ENCODE results near the gene RNF121.

Gene RNF121

DNA sequence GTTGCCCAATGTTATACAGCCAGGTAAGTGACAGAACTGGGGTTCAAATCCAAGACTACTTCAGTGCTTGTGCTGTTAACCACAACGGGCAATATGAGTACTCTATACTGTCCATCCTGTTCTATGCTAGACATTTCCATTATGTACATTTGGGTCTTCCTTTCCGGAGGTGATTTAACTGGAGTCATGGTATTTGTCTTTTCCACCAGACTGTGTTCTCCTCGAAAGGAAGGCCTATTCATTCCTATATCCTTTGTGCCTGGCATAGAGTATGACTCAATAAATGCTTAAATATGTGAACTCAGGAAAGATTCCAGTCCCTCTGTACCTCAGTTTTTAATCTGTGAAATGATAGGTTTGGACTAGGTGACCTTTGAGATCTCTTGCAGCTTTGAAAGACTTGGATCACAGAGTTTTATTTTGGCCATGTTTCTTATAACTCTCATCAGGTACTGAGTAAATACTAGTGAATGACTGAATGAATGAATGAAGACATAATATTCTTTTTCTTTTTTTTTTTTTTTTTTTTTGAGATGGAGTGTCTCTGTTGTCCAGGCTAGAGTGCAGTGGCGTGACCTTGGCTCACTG is 6.6 kb downstream of the RNF121 start:
- DNase-seq = no peak

DNA sequence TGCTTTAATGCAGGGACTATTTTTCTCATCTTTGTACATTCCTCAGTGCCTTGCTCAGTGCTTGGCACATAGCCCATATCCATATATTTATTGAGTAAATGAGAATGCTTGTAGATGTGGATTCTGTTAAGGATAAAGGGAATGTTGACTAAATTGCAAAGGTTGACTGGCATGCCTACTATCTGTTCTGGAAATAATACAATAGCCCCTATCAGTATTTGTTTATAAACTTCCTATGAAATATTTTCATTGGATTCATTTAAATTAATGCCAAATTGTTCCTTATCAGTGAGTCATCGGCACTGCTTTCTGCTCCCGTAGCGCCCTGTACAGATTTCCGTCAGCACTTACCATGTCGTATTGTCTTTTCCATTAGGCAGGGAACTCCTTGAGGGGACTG is 8.0 kb downstream of the RNF121 start:
- no peak for DNase-seq

DNA sequence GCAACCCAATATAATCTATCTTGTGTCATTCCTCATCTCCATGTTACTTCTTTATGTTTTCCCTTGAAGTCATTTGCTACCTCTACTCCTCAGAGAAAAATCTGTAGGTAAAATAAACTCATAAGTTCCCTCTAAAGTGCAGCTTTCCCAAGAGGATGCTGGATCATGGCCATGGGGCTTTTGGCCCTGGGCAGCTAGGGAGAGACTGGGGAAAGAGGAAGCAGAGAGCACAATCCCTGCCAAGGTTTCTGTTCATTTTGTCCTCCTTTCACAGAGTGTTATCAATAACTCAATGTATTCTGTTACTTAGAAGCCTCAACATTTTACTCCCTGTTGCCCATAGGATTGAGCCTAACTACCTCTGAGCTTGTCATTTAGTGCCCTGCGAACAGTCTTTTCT is 9.0 kb downstream of the RNF121 start:
- DNase-seq = no peak

DNA sequence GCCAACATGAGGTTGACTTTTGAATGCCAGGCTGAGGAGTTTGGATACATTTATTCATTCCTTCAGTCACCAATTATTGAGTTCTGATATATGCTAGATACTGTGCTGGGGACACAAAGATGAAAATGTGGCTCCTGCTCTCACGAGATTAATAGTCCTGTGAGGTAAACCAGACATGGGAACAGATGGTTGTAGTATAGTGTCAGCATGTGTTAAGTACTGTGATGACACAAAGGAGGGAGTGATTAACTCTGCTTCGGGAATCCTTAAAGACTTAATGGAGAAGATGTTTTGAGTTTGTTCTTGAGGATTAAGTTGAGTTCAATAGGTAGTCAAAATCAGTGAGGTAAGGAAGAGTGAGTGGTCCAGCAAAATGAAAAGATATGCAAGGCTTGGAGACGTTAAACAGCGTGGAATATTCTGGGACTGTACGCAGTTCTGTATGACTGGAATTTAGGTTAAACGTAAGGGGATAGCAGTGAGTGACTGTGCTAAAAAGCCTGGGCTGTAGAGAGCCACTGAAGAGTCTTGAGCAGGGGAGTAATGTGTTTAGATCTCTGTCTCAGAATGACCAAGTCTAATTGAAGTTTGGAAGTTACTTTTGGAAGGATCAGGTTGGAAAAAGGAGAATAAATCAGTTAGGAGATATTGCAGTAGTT is 11.8 kb downstream of the RNF121 start:
- DNase-seq = no peak

DNA sequence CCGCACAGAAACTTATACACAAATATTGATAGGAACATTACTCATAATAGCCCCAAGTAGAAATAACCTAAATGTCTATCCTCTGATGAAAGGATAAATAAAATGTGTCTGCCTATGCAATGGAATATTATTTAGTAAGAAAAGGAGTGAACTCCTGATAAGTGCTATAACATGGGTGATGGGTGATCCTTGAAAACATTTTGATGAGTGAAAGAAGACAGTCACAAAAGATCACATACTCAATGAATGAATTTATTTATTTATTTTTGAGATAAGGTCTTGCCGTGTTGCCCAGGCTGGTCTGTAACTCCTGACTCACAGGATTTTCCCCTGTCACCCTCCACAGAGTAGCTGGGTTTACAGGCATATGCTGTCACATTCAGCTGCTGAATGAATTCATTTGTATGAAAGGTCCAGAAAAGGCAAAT is 17.3 kb downstream of the RNF121 start:
- DNase-seq = no peak

DNA sequence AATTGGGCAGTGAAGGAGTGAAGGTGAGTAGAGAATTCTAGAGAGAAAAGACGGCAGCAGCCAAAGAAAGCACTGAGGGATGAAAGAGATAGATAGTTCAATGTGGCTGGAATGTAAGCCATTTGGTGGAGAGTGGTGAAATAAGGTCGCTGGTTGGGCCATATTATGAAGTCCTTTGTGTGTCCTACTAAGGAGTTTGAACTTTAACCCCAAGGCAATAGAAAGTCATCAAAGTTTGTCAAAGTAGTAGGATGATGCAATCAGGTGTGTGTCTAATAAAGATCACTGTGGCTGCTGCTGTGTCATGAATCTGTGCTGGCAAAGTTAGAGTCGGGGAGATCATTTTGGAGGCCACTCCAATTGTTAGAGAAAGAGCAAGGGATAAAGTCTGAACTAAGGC is 18.7 kb downstream of the RNF121 start:
- no peak for DNase-seq

DNA sequence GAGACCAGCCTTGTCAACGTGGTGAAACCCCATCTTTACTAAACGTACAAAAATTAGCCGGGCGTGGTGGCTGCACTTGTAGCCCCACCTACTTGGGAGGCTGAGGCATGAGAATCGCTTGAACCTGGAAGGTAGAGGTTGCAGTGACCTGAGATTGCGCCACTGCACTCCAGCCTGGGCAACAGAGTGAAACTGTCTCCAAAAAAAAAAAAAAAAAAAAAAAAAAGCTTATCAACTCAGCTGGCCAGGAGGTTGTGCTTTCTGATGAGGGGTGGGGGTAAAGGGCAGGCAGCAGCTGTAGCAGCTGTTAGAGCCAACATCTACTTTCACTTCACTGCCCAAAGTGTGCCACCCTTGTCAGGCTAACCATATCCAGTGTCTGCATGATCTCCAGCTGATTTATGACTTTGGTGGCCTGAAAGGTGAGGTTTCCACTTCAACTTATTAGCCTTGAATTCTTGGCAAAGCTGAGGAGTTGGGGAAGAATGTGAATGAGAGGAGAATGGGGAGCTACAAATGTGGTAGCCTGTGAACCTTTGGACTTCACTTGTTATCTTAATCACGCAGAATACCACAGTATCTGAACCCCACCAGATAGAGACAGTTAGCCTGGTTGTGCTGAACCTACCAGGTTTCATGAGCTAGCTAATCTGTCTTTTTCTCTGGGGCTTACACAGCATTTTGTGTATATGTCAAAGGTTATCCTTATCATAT is 19.6 kb downstream of the RNF121 start:
- no peak for DNase-seq

DNA sequence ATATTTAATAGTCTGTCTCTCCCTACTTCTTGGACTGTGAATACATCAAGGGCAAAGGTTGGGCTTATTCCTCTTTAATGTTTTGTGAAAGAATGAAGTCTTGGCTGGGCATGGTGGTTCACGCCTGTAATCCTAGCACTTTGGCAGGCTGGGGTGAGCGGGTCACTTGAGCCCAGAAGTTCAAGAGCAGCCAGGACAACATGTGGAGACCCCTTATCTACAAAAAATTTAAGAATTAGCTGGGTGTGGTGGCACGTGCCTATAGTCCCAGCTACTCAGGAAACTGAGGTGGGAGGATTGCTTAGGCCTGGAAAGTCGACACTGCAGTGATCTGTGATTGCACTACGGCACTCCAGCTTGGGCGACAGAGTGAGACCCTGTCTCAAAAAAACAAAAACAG is 20.2 kb downstream of the RNF121 start:
- no peak for DNase-seq

DNA sequence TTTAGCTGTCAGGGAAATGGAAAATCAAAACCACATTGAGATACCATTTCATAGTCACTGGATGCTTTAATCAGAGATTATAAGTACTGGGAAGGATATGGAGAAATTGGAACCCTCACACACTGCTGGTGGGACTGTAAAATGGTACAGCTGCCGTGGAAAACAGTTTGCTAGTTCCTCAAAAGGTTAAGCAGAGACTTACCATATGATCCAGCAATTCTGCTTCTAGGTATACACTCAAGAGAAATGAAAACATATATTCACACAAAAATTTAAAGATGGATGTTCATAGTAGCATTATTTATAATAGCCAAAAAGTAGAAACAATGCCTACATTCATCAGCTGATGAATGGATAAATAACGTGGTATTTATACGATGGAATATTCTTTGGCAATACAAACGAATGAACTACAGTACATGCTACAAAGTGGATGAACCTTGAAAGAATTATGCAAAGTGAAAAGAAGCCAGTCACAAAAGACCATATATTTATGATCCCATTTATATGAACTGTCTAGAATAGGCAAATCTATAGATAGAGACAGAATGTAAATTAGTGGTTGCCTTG is 23.0 kb downstream of the RNF121 start:
- DNase-seq = peak; percentile 63

DNA sequence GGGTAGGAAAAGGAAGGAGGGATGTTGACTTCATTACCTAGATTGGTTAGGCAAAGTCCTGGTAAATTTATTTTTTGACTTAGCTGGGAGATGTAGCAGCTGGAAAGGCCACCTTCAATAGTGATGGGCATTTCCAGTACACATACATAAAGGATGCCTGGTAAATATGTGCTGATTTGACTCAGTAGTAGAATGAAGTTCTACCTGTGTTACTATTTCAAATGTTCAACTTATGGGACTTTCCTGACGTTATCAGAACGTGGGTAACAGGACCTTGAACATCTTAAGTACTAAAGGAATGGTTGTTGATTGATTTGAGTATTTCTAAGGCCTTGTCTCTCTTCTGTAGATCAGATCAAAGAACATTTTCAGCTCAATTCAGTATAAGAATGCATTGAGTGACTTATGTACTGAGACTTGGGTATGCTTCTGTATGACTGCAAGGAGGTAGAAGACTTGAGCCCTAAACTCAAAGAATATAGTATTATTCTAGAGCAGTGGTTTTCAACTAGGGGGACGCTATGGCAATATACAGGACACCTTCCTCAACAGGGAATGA is 27.1 kb downstream of the RNF121 start:
- DNase-seq = no peak

DNA sequence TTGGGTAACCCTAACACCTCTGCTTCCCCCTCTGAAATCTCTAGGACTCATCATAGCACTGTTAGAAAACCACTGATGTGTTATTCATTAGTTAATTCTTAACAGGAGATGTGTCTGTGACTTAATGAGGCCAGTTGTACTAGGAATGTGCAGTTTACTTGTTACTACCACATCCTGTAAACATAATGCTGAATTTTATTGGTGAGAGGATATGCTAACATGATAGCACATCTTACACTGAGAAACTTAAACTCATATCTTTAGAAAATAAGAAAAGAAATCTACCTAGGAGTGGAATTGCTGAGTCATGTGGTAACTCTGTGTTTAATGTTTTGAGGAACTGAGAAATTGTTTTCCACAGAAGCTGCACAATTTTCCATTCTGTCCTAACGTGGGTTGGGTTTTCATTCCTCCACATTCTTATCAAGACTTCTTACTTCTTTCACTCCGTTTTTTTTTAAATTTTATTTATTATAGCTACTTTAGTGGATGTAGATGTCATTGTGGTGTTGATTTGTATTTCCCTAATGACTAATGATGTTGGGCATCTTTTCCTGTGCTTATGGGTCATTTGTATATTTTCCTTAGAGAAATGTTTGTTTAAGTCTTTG is 33.7 kb downstream of the RNF121 start:
- no peak for DNase-seq

DNA sequence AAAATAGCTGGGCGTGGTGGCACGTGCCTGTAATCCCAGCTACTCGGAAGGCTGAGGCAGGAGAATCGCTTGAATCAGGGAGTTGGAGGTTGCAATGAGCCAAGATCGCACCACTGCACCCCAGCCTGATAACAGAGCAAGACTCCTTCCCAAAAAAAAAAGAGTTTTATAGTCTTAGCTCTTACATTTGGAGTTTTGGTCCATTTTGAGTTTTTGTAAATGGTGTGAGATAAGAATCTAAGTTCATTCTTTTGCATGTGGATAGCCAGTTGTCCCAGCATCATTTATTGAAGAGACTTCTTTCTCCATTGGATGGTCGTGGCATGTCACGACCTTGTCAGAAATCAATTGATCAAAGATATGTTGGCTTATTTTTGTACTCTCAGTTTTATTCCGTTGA is 34.6 kb downstream of the RNF121 start:
- DNase-seq = no peak

DNA sequence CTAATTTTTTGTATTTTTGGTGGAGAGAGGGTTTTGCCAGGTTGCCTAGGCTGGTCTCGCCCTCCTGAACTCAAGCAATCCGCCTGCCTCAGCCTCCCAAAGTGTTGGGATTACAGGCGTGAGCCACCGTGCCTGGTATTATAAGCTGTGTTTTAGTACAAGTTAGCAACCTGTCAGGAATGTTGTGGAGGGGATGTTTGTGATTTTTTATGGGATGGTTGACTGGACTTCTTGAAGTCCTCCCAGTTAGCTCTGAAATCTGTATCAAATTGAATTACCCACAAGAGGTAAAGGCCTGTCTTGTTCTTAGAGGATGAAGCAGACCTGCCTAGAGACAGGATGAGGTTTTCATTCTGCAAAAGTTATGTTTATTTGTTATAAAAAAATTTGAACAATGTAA is 35.8 kb downstream of the RNF121 start:
- no peak for DNase-seq

DNA sequence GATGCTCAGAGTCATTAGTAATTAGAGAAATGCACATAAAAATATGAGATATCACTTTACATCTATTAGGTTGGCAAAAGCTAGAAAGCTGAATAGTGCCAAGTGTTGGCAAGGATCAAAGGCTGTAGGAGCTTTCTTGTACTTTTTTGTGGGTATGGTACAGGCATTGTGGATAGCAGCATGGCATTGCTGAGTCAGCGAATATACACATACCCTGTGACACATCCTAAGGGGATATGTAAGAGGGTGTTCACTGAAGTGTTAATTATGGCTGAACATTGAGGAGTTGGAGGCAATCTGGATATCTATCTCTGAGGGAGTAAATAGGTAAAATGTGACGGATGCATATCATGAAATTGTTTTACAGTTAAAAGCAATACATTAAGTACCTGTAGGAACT is 42.8 kb downstream of the RNF121 start:
- no peak for DNase-seq

DNA sequence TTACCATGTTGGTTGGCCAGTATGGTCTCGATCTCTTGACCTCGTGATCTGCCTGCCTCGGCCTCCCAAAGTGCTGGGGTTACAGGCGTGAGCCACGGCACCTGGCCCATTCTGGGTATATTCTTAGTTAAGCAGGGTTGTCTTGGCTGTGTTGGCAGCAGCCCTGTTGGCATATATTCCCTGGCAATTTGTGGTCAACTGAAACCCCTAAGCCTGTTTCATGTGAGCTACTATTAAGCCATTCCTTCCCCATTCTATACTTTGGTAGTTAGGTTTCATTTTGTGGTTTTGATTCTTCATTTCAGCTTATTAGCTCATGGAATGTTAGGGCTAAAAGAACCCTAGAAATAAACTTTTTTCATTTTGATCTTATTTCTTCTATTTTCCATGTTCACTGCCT is 47.7 kb downstream of the RNF121 start:
- no peak for DNase-seq

DNA sequence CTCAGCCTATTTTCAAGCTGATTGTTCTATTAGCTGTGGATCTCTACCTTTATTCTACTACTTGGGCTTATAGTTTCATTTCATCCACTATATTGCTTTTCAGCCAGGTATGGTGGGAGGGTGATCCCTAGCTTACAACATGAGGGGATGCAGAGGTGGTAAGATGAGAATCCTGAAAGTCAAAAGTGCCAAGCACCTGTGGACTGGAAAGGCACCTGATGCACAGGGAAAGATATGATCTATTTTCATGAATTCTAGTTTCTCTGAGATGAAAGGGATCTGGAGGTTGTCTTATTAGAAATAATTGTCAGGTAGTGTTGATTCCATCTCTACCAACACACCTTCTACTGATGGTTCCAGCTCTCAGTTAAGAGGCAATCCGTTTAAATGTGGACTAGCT is 48.2 kb downstream of the RNF121 start:
- DNase-seq = no peak

DNA sequence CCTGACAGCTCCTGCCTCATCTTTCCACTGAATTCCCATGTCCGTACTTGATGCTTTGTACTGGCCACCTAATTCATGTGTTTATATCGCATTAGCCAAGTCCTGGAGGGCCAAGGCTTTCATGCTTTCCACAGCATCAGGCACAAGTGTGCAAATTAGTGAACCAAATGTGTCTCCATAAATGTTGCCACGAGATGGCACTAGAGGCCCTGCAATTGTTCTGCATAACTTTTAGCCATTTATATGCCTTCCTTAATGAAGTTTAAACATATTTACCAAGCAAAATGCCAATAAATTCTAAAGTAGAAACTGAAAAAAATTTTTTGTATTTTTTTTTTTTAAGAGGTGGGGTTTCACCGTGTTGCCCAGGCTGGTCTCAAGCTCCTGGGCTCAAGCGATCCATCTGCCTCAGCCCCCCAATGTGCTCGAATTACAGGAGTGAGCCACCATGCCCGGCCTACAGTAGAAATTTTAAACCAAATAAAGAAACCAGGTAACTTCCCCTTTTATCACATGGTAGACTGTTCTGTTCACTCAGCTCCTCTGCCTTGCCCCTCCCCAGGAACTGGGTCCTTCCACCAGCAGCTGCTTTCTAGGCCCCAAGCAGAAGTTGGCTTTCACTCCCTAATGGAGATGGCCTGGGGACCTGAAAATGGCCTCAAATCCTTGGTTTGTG is 49.0 kb downstream of the RNF121 start:
- peak; percentile 18 for DNase-seq

DNA sequence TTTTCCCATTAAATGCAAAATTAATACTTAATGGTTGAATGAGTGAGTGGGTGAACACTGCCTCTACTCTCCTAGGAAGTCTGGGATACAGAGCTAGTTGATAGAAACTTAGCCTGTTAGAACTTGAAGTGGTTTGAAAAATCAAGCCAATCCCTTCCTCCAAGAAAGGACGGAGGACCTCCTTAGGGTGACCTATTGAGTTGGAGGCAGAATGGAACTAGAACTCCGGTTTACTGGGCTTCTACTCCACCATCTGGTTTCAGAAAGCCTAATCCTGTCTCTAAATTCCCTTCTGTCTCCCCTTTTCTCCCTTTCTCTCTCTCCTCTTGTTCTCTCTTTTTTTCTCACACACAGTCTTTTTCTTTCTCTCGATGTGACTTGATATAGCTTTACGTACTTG is 50.2 kb downstream of the RNF121 start:
- DNase-seq = no peak

DNA sequence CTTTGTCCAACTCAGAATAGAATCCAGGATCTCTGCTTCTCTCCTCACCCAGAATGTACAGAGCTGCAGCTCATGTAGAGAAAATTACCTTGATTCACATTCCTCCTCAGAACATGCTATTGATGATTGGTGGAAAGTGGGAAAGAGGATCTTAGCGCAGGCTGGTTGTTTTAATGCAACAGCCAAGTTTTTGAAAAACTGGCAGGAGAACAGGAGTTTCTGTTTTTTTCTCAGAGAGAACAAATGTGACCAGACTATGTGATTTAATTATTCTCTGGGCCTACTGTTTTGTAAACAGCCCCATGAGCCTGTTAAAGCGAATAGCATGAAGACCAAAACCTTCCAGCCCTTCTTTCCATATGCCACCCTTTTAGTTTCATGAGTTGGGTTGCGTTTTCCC is 50.8 kb downstream of the RNF121 start:
- DNase-seq = no peak

DNA sequence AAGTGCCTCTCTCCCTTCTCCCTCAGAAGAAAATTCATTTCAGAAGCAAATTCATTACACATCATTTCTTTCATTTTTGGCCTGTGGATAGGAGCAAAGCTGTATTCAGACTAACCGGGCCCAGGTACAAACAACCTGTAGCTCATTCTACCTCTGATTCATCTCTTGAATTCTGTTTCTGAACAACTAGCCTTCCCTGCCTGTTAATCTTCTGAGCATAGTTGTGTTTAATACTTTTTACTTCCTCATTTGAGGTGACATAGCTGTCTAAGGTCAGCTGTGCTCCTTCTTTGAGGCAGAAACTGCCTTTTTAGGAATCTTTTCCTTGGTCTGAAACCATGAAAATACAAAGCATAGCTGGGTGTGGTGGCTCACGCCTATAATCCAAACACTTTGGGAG is 57.3 kb downstream of the RNF121 start:
- DNase-seq = no peak

DNA sequence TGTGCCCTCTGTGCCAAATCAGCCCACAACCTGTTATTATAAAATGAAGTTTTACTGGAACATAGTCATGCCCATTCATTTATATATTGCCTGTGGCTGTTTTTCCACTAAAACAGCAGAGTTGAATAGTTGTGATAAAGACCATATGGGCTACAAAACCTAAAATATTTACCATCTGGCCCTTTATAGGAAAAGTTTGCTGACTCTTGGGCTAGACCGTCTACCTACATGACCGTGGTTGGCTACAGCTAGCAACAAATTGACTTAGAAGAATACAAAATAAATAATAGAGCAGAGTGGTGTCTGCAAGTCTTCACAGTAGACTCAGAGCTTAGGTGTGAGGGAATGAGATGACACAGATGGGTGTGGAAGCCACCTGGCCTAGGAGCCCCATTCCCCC is 58.7 kb downstream of the RNF121 start:
- no peak for DNase-seq

DNA sequence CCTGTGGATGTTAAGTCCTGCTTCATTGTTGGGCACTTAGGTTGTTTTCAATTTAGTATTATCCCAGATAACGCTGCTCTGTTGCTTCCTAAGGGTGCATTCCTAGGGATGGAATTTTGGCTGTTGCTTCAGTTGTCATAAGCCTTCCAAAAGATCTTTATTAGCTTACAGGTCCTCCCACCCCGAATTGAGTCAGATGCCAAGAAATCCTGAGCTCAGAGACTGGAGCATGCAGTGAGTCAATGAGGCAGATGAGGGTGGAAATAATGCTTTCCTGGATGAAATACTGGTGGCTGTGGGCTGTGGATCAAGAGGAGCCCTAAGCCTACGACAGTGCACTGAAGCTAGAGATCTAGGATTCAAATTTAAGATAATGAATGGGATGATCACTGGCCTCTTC is 59.2 kb downstream of the RNF121 start:
- no peak for DNase-seq

DNA sequence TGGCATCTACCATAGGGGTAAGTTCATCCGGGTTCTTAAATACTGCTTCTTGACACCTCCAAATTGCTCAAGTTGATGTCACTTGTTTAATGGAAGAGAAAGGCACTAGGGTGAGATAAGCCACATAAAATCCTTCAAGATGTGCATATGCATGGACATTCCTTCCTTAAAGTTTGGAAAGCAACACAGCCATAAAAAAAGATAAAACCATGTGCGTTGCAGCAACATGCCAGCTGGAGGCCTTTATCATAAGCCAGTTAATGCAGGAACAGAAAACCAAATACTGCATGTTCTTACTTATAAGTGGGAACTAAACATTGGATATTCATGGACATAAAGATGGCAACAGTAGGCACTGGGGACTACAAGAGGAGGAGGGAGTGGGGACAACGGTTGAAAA is 61.9 kb downstream of the RNF121 start:
- no peak for DNase-seq
